SHP77 treated with DMSO at 0.1 percent for 48 hours (cell line): ENCODE results near the gene C3.
"Not testable (repeated sequence)": the region's sequence is repeated elsewhere in the genome, so short reads cannot be mapped to it uniquely, and the experiment has no call there.

Source experiments
- DNase-seq: peaks from one replicate; lab custom pipeline; 2025; lab: John Stamatoyannopoulos, UW

The C3 gene

GRCh38 chr19:6720369-6721137, at the start of gene C3:
Gene C3, minus strand, starts transcription at chr19:6720650. Its CDS starts 61 bp downstream, at chr19:6720589.
- DNase-seq: no peak

DNA sequence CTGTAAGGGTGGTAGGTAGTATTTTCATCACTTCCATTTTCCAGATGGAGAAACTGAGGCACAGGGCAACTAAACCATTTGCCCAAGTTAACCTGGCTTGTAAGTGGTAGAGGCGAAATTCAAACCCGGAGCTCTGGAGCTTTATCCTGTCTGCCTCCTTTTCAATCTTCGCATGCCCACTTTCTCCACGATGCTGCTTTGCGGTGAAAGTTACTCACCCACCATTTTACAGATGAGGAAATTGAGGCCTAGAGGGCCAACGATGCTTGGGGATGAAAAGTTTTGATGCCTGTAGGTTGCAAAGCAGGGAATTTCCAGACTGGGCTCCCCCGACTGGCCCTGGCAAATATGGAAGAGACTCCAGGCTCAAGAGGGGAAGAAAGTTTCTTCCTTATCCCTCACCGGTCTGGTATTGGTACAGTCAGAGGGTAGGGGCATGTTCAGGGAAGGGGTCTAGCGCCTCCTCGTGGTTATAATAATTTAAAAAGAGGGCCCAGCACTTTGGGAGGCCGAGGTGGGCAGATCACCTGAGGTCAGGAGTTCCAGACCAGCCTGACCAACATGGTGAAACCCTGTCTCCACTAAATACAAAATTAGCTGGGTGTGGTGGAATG, 48.7 kb upstream of the C3 start:
- DNase-seq: no peak

GRCh38 chr19:6768236-6768785, 47.9 kb upstream of the C3 start:
- no peak for DNase-seq

DNA sequence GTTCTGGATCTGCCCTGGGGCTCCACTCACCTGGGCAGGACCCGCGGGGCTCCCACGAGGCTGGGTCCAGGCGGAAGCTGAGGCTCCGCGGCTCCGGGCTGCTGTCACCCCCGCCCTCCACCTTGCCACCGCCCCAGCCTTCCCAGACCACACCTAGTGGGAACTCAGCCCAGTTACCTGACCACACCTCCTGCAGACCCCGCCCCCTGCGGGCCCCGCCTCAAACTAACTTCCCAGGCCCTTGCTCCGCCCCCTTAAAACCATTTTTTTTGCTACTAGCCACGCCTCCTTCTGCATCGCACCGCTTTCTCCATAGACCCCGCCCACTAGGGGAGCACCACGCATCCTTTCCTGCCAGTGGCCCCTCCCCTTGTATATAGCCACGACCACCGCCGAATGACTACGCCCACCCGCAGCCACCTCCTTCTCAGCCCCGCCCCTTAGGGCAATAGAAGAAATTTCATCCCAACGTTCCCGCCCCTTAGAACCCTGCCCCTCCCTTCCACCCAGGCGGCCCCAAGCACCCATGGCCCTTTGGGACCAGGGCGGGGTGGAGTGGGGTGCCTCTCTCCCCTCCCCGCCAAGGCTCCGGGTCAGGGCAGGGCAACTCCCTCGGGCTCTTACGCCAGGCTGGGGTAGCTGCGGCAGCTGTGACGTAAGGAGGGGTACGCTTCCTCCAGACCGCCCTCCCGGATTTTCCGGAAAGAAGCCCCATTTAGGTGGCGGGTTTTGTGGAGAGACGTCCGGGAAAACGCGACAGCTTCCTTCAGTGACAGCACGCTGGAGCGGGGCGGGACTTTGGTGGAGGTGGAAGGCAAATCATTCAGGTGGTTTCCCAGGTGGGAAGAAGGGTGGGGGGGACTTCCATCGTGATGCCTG, 47.1 kb upstream of the C3 start, which contains the start of gene SH2D3A:
Gene SH2D3A (minus strand): TSS at position 79 of the 879 bp plus-strand sequence. CDS start 3,687 bp downstream, outside the sequence.
- no peak for DNase-seq

GRCh38 chr19:6767081-6767356, 46.6 kb upstream of the C3 start:
- no peak for DNase-seq

DNA sequence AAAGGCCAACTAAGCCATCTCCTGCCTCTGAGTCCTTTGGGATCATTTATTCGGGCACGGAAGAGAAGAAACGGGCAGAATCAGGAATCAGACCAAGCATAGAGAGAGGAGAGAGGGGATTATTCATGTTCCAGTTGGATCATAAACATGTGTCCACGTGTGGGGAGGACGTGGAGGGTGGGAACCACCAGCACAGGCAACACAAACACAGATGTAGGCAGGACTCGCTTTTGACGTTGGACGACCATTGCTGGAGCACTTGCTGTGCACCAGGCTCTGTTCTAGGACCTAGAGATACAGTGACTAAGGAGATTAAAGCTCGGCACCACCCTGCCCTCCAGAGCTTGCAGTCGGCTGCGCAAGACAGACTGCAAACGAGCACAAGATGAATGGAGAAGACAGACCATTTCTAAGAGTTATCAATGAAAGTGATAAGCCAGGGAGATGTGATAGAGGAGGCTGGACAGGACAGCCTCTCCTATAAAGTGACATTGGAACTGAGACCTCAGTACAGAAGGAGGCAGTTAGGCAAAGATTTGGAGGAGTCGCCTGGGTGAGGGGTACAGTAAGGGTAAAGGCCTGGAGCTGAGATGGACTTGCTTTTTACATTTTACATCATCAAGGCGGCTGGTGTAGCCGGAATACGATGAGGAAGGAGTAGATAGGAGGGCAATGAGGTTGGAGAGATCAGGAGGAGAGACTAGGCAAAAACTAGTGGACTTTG, 46.1 kb upstream of the C3 start:
- DNase-seq: no peak

DNA sequence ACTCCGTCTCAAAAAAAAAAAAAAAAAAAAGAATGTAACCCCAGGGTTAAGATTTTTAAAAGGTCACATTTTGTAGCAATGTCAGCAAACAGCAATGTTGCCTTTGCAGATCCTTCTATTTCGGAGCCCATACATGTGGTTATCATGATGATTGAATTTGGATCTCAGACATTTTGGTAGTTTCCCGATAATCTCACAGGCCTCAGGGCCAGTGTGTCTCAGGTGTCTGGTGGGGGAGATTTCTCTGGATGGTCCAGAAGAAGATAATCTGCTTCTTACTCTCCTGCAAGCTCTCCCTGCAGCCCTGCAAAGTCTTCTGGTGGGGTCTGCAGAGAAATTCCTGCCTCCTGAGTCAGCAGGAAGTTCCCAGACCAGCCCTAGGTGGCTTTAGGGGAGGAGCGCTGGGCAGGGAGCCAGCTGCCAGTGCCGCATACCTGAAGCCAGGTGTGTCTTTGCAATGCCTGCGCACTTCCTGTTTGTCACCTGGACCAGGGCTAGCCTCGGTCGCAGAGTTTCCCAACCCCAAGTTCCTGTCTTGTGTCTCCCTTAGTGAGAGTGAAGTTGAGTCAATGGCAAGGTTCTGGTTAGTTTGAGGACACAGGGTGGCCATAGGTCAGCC, 45.4 kb upstream of the C3 start:
- no peak for DNase-seq

- not testable (repeated sequence) for DNase-seq
Observed at GRCh38 chr19:6762253-6762797, 41.9 kb upstream of the C3 start.

DNA sequence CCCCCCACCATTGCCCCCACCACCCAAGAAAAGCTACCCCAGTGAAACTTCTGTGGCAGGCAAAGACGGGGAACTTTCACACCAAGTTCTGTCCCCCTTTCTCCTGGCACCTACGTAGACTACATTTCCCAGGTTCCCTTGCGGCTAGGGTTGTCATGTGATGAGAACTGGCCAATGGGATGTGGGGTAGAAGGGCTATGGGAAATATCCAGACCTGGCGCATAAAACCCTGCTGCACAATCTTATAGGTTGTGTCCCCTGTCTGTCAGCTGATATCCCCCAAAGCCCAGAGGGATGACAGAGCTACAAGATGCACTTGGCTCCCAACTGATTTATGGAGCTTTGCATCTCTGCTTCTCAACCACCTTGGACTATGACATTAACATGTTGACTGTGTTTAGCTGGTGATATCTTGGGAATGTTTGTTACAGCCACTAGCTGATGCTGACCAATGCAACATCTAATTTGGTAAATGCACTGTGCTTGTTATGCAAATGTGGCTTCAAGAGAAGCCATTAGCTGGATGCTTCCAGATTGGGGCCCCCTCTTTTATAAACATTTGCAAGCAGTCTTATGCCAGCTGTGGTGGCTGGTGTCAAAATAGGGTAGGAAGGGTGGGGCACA, 40.7 kb upstream of the C3 start:
- no peak for DNase-seq

- DNase-seq: no peak
Observed at GRCh38 chr19:6760606-6761005, 40.2 kb upstream of the C3 start.

- DNase-seq: no peak
Observed at GRCh38 chr19:6754653-6755463, 34.4 kb upstream of the C3 start.

DNA sequence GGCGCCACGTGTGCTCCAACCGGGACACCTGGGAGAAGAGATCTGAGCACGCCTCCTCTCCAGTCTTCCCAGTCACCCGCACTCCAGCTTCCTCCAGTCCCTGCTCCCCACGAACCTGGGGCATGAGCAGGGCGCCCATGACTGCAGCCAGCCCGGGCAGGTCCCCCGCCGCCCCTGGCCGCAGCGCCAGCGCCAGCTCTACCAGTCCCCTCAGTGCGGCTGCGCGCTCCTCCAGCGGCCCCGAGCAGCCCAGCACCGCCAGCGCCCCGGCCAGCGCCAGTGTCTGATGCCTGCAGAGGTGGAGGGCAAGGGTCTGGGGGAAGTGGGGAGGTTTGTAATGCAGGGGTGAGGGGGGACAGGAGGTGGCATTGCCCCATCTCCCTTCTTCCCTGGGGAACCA, 33.7 kb upstream of the C3 start:
- no peak for DNase-seq

- no peak for DNase-seq
Observed at GRCh38 chr19:6753178-6754031, 33.0 kb upstream of the C3 start.

DNA sequence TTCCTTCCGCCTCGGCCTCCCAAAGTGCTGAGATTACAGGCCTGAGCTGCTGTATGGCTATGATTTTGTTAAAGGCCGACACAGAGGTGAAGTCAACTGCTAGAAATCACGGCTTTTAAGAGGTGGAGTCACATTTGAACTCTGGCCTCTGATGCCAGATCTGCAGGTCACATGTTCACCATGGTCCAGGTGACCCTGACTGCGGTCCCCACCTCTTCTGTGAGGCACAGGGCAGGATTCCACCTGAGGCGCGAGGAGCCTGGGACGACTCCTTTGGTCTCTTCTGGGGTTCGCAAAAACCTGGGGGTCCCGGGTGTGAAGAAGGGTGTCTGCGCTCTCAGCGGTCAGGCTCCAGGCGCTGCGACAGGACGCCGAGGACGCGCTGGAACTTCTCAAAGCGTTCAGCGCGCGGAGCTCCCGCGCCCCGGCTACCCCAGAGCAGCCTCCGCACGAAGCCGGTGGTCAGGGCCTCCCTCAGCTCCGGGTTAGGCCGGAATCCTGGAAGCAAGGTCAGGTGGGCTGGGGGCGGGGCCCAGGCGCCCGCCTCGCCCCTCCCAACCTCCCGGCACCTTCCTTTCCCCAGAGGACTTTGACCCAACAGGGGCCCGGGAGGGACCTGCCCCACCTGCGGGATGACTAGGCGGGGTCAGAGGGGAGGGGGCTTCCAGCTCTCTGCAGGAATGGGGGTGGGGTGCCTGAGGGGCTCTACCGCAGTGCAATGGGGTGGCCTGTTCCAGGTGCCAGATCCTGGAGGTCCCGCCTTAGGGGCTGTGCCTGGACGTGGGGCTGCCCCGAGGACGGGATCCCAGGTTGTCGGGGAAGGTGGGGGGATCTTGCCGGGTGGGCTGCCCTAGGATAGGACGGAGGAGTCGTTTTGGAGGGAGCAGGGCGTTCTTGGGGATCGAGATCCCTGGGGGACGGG, 32.1 kb upstream of the C3 start:
- no peak for DNase-seq

- no peak for DNase-seq
Observed at GRCh38 chr19:6751189-6751588, 30.7 kb upstream of the C3 start.

DNA sequence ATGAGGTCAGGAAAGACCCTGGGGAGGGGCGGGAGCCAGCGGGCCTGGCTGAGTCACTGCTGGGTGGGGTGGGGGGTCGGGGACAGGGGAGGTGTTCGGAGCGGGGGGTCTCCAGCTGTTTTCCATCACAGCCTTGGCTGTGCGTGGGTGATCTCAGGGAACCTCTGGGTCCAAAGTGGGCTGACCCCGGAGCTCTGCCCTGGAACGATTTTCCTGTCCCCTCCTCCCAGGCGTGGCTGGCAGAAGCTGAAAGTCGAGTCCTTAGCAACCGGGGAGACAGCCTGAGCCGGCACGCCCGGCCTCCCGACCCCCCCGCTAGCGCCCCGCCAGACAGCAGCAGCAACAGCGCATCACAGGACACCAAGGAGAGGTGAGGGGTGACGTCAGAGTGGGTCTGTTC, 29.6 kb upstream of the C3 start:
- DNase-seq: no peak

DNA sequence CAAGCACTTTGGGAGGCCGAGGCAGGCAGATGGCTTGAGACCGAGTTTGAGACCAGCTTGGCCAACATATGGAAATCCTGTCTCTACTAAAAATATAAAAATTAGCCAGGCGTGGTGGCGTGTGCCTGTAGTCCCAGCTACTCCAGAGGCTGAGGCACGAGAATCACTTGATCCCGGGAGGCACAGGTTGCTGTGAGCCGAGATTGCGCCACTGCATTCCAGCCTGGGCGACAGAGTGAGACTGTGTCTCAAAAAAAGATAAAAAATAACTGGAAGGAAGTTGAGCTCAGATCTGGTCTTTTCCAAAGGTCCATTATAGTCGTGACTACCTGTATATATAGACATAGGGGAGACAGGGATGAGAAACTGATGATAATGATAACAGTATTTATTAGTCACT, 28.1 kb upstream of the C3 start:
- not testable (repeated sequence) for DNase-seq

- no peak for DNase-seq
Observed at GRCh38 chr19:6745965-6746364, 25.5 kb upstream of the C3 start.
